GM21737 (cell line): ENCODE measurements around the gene RIPOR2.
A peak's percentile ranks its signal among the peaks of the same experiment; 100 is the strongest.
"Not testable (repeated sequence)": the region's sequence is repeated elsewhere in the genome, so short reads cannot be mapped to it uniquely, and the experiment has no call there.

Experiments
- ATAC-seq: cut with Tn5 transposase; IDR thresholded peaks from one replicate; pipeline ENCODE4 v1.9.1; 2021; ENCODE audit warnings: mild to moderate bottlenecking, moderate library complexity; ENCODE audit not compliant: unreplicated experiment

RIPOR2 gene

GRCh38 chr6:24881376-24881775 lies 54.4 kb downstream of the RIPOR2 start:
- ATAC-seq: no peak

GRCh38 chr6:24880451-24880850 lies 55.3 kb downstream of the RIPOR2 start:
- no peak for ATAC-seq

GRCh38 chr6:24879351-24879750 lies 56.4 kb downstream of the RIPOR2 start:
- ATAC-seq: no peak

- not testable (repeated sequence) for ATAC-seq
Measured at GRCh38 chr6:24877747-24878146, 58.0 kb downstream of the RIPOR2 start.

GRCh38 chr6:24876499-24877465 lies 59.0 kb downstream of the RIPOR2 start:
- no peak for ATAC-seq

- ATAC-seq: no peak
Measured at GRCh38 chr6:24875534-24875901, 60.2 kb downstream of the RIPOR2 start.

GRCh38 chr6:24874776-24875533 lies 60.8 kb downstream of the RIPOR2 start:
- no peak for ATAC-seq

- ATAC-seq: no peak
Measured at GRCh38 chr6:24874128-24874527, 61.6 kb downstream of the RIPOR2 start.

- ATAC-seq: no peak
Measured at GRCh38 chr6:24872779-24873178, 63.0 kb downstream of the RIPOR2 start.

- ATAC-seq: no peak
Measured at GRCh38 chr6:24868765-24869164, 67.0 kb downstream of the RIPOR2 start.

- no peak for ATAC-seq
Measured at GRCh38 chr6:24867104-24867703, 68.6 kb downstream of the RIPOR2 start.

GRCh38 chr6:24865161-24865560 lies 70.6 kb downstream of the RIPOR2 start:
- no peak for ATAC-seq

GRCh38 chr6:24864343-24864742 lies 71.4 kb downstream of the RIPOR2 start:
- ATAC-seq: no peak

GRCh38 chr6:24861934-24862333 lies 73.8 kb downstream of the RIPOR2 start:
- ATAC-seq: peak; percentile 77

- ATAC-seq: no peak
Measured at GRCh38 chr6:24859608-24860200, 76.1 kb downstream of the RIPOR2 start.

GRCh38 chr6:24859132-24859531 lies 76.6 kb downstream of the RIPOR2 start:
- no peak for ATAC-seq

GRCh38 chr6:24858177-24858653 lies 77.5 kb downstream of the RIPOR2 start:
- ATAC-seq: peak; percentile 48

- no peak for ATAC-seq
Measured at GRCh38 chr6:24856901-24857670, 78.7 kb downstream of the RIPOR2 start.

GRCh38 chr6:24856246-24856599 lies 79.5 kb downstream of the RIPOR2 start:
- ATAC-seq: no peak
